Lung (tissue), 12 donors: ENCODE results near the gene RFPL4AL1. TPM values are rescaled to one million over a fixed set of nuclear protein-coding genes. Genes with fewer than 3 reads are reported as not detected.

Experiments used
- ATAC-seq: fragments of 200-7000 bp; cut with Tn5 transposase; one replicate; pipeline ENCODE4 v1.9.1; 2020; ENCODE audit warnings: moderate number of reproducible peaks; ENCODE audit not compliant: insufficient read depth, low FRiP score
- DNase-seq, 3 donors: peaks; one replicate each; pipeline ENCODE4 v3.0.0-alpha.2; 2013 to 2017
- H3K27ac ChIP-seq, 2 donors: one replicate each; pipeline ENCODE4 v1.5.1; 2013; ENCODE audit warnings: mild to moderate bottlenecking in 2 of 2, moderate library complexity in 2 of 2, control low read depth in 1 of 2, inconsistent platforms in 1 of 2, low read depth in 1 of 2, low read length in 1 of 2
- H3K27me3 ChIP-seq, 3 donors: one replicate each; pipeline ENCODE4 v1.5.1; 2013; ENCODE audit warnings: low read length in 2 of 3; ENCODE audit not compliant: control insufficient read depth in 3 of 3, insufficient read depth in 3 of 3
- H3K36me3 ChIP-seq, 4 donors: one replicate each; pipeline ENCODE4 v1.5.1; 2013; ENCODE audit warnings: low read length in 4 of 4, mild to moderate bottlenecking in 1 of 4, moderate library complexity in 1 of 4; ENCODE audit not compliant: control insufficient read depth in 4 of 4, insufficient read depth in 4 of 4
- H3K4me1 ChIP-seq, 5 donors: one replicate each; pipeline ENCODE4 v1.5.1; 2013; ENCODE audit warnings: low read length in 5 of 5, mild to moderate bottlenecking in 2 of 5, moderate library complexity in 1 of 5; ENCODE audit not compliant: control insufficient read depth in 5 of 5, insufficient read depth in 5 of 5
- H3K4me3 ChIP-seq: one replicate; pipeline ENCODE4 v1.5.1; 2013; ENCODE audit warnings: mild to moderate bottlenecking, control low read depth, moderate library complexity
- H3K9ac ChIP-seq, 2 donors: one replicate each; pipeline ENCODE4 v1.5.1; 2013; ENCODE audit warnings: low read length in 2 of 2, control low read depth in 1 of 2; ENCODE audit not compliant: insufficient read depth in 1 of 2
- H3K9me3 ChIP-seq, 4 donors: one replicate each; pipeline ENCODE4 v1.5.1; 2013; ENCODE audit warnings: low read length in 3 of 4, mild to moderate bottlenecking in 1 of 4, moderate library complexity in 1 of 4; ENCODE audit not compliant: control insufficient read depth in 4 of 4, insufficient read depth in 3 of 4
- CTCF ChIP-seq: IDR thresholded peaks from 2 replicates; pipeline ENCODE4 v1.5.1; 2012; ENCODE audit warnings: mild to moderate bottlenecking; ENCODE audit errors: control extremely low read depth, extremely low read depth
- WGBS, 2 donors: extraction: QIAGEN DNeasy Blood & Tissue Kit; methylation state at CpG; one replicate each; pipeline ENCODE4 v1.1.7; 2013; 5-methylcytosine and 5-hydroxymethylcytosine counted together
- polyA plus RNA-seq, 2 donors: library from polyadenylated mRNA; stranded (reverse); fragments of 200-250 nt; gene quantifications; one replicate each; pipeline ENCODE4 v1.2.1, GENCODE V29; 2013
- total RNA-seq, 2 donors: library from RNA; depleted of rRNA in 1 of 2; stranded (reverse); fragments of >200 nt in 1 of 2; gene quantifications; one replicate each; pipeline ENCODE4 v1.2.1, GENCODE V29; 2014 to 2021
- donor health status: control.
- donor health status: control.
- donor health status: Bipolar disorder and iron deficiency.
- donor health status: healthy.
- donor health status: DM: yes; HTN: yes; CAD: no.

RFPL4AL1 gene
- total and polyA plus RNA-seq, 4 donors: not detected

GRCh38 chr19:55813906-55814305, 45.0 kb downstream of the RFPL4AL1 start:
- Histone ChIP-seq H3K27ac (no peak overlapping the region), H3K9ac (no peak overlapping the region), H3K36me3 (no peaks in the 10 kb centered on the region), H3K9me3 (peaks cover 0 to 9% (median 2%) of the 10 kb centered on the region in 4 donors), H3K27me3 (no peaks in the 10 kb centered on the region), H3K4me1 (peaks cover 0 to 2% (median 0%) of the 10 kb centered on the region in 5 donors), H3K4me3 (no peak overlapping the region)
- 93% methylated on average over 5 of the region's 5 CpGs for WGBS, 2 donors
- DNase-seq (no peak), ATAC-seq (no peak)
- TF ChIP-seq CTCF: no peak

- no peaks in the 10 kb centered on the region for H3K36me3 ChIP-seq
- no peak overlapping the region for H3K9ac ChIP-seq
- TF ChIP-seq CTCF: no peak
- no peak overlapping the region for H3K4me3 ChIP-seq
- WGBS, 2 donors: 85 to 92% methylated on average over 3 of the region's 3 CpGs
- ATAC-seq (no peak), DNase-seq (no peak)
- H3K27ac ChIP-seq: no peak overlapping the region
- H3K4me1 ChIP-seq: no peaks in the 10 kb centered on the region
- H3K27me3 ChIP-seq: no peaks in the 10 kb centered on the region
- peaks cover 0 to 3% (median 1%) of the 10 kb centered on the region in 4 donors for H3K9me3 ChIP-seq
Measured at GRCh38 chr19:55820037-55820436, 51.1 kb downstream of the RFPL4AL1 start.

Other genes starting within 250 kb of the RFPL4AL1 start
- under 1 TPM in 1 of 2 donors, not detected in 1; 0.31 TPM for gene SBK2, start 232.0 kb upstream of the RFPL4AL1 start, total RNA-seq
- not detected for gene SBK2, start 232.0 kb upstream of the RFPL4AL1 start, polyA plus RNA-seq
- gene SBK3, start 223.6 kb upstream of the RFPL4AL1 start, total RNA-seq: 1 to 10 TPM in 1 of 2 donors, not detected in 1; 1.2 TPM
- under 1 TPM in 1 of 2 donors, not detected in 1; 0.81 TPM for gene SBK3, start 223.6 kb upstream of the RFPL4AL1 start, polyA plus RNA-seq
- gene ZNF579, start 188.3 kb upstream of the RFPL4AL1 start, total RNA-seq: 10 to 100 TPM in 1 of 2 donors, 1 to 10 TPM in 1; 4.3 to 20.8 TPM
- 10 to 100 TPM in 1 of 2 donors, 1 to 10 TPM in 1; 6.5 to 13.6 TPM for gene ZNF579, start 188.3 kb upstream of the RFPL4AL1 start, polyA plus RNA-seq
- gene FIZ1, start 169.6 kb upstream of the RFPL4AL1 start, total RNA-seq: 10 to 100 TPM in 1 of 2 donors, 1 to 10 TPM in 1; 5.6 to 17.6 TPM
- gene FIZ1, start 169.6 kb upstream of the RFPL4AL1 start, polyA plus RNA-seq: 10 to 100 TPM in 1 of 2 donors, 1 to 10 TPM in 1; 7.5 to 12.3 TPM
- 10 to 100 TPM; 12.6 to 26.3 TPM for gene ZNF524, start 168.8 kb upstream of the RFPL4AL1 start, total RNA-seq
- 10 to 100 TPM; 30.1 to 62.5 TPM for gene ZNF524, start 168.8 kb upstream of the RFPL4AL1 start, polyA plus RNA-seq
- 10 to 100 TPM in 1 of 2 donors, 1 to 10 TPM in 1; 5.1 to 19.3 TPM for gene ZNF865, start 163.5 kb upstream of the RFPL4AL1 start, total RNA-seq
- gene ZNF865, start 163.5 kb upstream of the RFPL4AL1 start, polyA plus RNA-seq: 10 to 100 TPM in 1 of 2 donors, 1 to 10 TPM in 1; 8.4 to 11.7 TPM
- 1 to 10 TPM; 6.3 to 9.4 TPM for gene ZNF784, start 144.6 kb upstream of the RFPL4AL1 start, total RNA-seq
- 1 to 10 TPM; 6.5 to 7.2 TPM for gene ZNF784, start 144.6 kb upstream of the RFPL4AL1 start, polyA plus RNA-seq
- 10 to 100 TPM; 11.1 to 41.3 TPM for gene ZNF580, start 128.1 kb upstream of the RFPL4AL1 start, total RNA-seq
- 10 to 100 TPM; 22.3 to 39.3 TPM for gene ZNF580, start 128.1 kb upstream of the RFPL4AL1 start, polyA plus RNA-seq
- 10 to 100 TPM; 15.7 to 18.1 TPM for gene ZNF581, start 125.5 kb upstream of the RFPL4AL1 start, total RNA-seq
- 10 to 100 TPM; 15.0 to 15.5 TPM for gene ZNF581, start 125.5 kb upstream of the RFPL4AL1 start, polyA plus RNA-seq
- gene CCDC106, start 120.9 kb upstream of the RFPL4AL1 start, total RNA-seq: 10 to 100 TPM; 11.9 to 16.8 TPM
- gene CCDC106, start 120.9 kb upstream of the RFPL4AL1 start, polyA plus RNA-seq: 10 to 100 TPM in 1 of 2 donors, 1 to 10 TPM in 1; 8.3 to 25.9 TPM
- 100 to 1,000 TPM; 109 to 181 TPM for gene U2AF2, start 114.1 kb upstream of the RFPL4AL1 start, total RNA-seq
- 100 to 1,000 TPM; 114 to 149 TPM for gene U2AF2, start 114.1 kb upstream of the RFPL4AL1 start, polyA plus RNA-seq
- gene EPN1, start 93.9 kb upstream of the RFPL4AL1 start, total RNA-seq: 100 to 1,000 TPM in 1 of 2 donors, 10 to 100 TPM in 1; 84.8 to 140 TPM
- gene EPN1, start 93.9 kb upstream of the RFPL4AL1 start, polyA plus RNA-seq: 100 to 1,000 TPM in 1 of 2 donors, 10 to 100 TPM in 1; 92.0 to 107 TPM
- not detected for gene NLRP9, start 30.7 kb upstream of the RFPL4AL1 start, total RNA-seq
- gene NLRP9, start 30.7 kb upstream of the RFPL4AL1 start, polyA plus RNA-seq: not detected
- gene RFPL4A, start 10.0 kb upstream of the RFPL4AL1 start, total RNA-seq: not detected
- gene RFPL4A, start 10.0 kb upstream of the RFPL4AL1 start, polyA plus RNA-seq: not detected
- gene NLRP11, start 62.9 kb downstream of the RFPL4AL1 start, total RNA-seq: not detected
- gene NLRP11, start 62.9 kb downstream of the RFPL4AL1 start, polyA plus RNA-seq: not detected
- gene NLRP4, start 67.4 kb downstream of the RFPL4AL1 start, total RNA-seq: under 1 TPM in 1 of 2 donors, not detected in 1; 0.11 TPM
- not detected for gene NLRP4, start 67.4 kb downstream of the RFPL4AL1 start, polyA plus RNA-seq
- not detected for gene NLRP13, start 163.2 kb downstream of the RFPL4AL1 start, total RNA-seq
- gene NLRP13, start 163.2 kb downstream of the RFPL4AL1 start, polyA plus RNA-seq: not detected
- not detected for gene NLRP8, start 178.7 kb downstream of the RFPL4AL1 start, total RNA-seq
- gene NLRP8, start 178.7 kb downstream of the RFPL4AL1 start, polyA plus RNA-seq: not detected
- gene NLRP5, start 217.7 kb downstream of the RFPL4AL1 start, total RNA-seq: not detected
- gene NLRP5, start 217.7 kb downstream of the RFPL4AL1 start, polyA plus RNA-seq: not detected